GOT3 (cell line): ENCODE results near the gene LIFR.
"Not testable (repeated sequence)": the region's sequence is repeated elsewhere in the genome, so short reads cannot be mapped to it uniquely, and the experiment has no call there.

Experiments used
- DNase-seq: peaks from one replicate; lab custom pipeline; 2025; ENCODE audit warnings: mixed read lengths; lab: John Stamatoyannopoulos, UW

LIFR gene

GRCh38 chr5:38516649-38517048 lies 39.8 kb downstream of the LIFR start:
- not testable (repeated sequence) for DNase-seq

DNA sequence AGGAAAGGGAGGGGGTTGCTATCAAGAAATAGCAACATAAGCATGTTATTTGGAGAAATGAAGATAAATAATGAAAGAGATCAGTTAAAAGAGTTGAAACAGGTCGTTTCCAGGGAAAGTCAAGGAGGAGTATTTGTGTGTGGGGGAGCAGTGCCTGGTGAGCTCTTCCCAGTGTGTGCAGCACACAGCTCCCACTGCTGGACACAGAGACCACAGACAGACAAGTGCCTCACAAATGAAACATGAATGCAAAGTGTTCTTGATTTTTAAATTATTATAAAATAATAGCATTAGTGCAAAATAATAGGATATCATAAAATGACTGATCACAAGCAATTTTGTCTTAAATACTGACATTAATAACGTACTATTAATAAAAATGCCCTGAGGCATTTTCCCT lies 40.8 kb downstream of the LIFR start:
- no peak for DNase-seq

GRCh38 chr5:38515092-38515491 lies 41.4 kb downstream of the LIFR start:
- no peak for DNase-seq

DNA sequence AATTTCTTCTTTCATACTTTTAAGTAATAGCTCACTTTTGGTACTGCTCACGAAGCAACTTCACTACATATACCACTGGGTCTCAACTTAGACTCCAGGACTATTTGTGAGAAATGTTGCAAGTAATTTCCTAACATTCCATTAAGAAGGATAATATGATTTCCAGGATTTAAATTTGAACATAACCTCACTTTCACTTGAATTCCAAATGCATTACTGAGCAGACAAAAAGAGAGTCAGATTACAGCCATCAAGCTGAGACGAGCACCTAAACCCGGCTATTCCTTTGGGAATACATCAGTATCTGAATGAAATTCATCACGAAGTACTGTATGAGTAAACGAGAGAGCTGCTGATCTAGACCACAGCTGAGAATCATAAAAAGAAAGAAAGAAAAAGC lies 47.3 kb downstream of the LIFR start:
- no peak for DNase-seq

DNA sequence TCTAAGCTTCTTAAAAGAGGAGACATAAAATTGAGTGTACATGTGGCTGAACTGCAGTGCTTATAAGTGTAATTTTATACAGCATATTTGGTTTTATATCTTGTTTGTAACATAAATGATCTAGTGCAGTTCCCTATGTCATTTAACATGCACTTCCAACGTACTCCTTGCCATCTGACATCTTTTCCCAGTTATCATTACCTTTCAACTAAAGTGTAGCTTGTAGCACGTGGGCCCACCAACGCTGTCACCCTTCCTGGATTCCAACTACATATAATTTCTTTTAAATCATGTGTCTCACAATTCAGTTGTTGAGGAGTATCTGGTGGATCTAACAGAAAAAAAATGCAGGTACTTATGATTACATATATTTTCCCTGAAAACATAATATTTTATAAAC lies 50.1 kb downstream of the LIFR start:
- DNase-seq, result no peak

- DNase-seq, result no peak
These were observed 55.7 kb downstream of the LIFR start for GRCh38 chr5:38500573-38501260.

GRCh38 chr5:38497946-38498345 lies 58.5 kb downstream of the LIFR start:
- DNase-seq, result no peak

DNA sequence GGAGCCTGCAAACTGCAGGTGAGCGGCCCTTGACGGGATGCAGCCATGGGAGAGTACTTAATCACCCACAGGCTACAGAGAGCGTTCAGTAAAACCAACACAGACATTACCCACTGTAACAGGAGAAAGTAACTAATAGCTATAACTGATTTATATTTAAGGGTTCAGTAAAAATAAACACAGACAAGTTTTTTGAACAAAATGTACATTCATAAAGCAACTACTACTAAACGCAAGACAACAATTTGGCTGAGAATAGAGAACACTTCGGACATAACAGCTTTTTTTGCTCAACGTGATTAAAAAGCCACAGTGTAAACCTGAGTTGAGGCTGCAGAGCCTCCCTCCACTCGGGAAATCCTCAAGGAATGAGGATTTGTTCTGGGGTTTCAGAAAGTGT lies 61.7 kb downstream of the LIFR start:
- no peak for DNase-seq

GRCh38 chr5:38494175-38494574 lies 62.3 kb downstream of the LIFR start:
- DNase-seq, result no peak

- DNase-seq, result no peak
These were observed 72.5 kb downstream of the LIFR start for GRCh38 chr5:38483805-38484398.

DNA sequence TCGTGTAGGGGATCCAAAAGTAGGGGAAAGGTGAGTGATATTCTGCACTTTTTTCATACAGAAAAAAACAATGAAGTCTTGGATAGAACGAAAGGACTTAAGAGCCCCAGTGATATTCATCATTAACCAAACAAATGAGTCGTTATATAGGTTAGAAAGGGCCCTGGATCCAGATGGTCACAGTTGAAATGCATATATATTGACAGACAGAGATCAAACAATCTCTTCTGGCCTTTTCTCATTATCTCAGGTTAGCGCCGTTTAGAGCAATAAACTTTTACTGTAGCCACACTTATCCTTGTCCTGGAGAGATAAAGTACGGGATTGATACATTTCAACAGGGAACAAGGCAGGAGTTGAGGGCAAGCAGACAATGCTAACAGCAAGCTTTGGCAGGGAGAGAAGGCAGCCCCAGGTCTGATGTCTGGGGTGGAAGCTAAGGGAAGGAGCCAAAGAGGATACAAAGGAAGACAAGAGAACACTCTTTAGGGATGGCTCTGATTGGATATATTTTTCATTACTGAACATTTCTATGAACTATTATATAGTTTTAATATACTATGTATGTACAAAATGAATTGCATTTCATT lies 77.0 kb downstream of the LIFR start:
- DNase-seq, result no peak

- DNase-seq, result no peak
These were observed 77.6 kb downstream of the LIFR start for GRCh38 chr5:38478878-38479277.

DNA sequence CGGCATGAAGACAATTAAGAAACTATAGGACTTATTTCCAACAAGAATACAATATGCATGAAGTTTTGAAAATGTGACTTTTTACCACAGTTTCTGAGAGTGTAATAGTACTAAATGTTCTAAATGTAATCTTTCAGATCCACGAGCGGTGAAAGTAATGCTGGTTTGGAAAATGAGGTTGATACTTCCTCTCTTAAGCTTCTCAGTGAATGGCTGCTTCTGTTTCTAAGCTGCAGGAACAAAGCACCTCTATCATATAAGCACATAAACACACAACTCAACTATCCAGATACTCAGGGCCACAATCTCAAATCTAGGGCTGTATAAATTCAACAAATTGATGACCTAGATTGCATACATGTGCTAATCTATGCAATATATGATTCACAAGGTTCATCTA lies 78.3 kb downstream of the LIFR start:
- no peak for DNase-seq

DNA sequence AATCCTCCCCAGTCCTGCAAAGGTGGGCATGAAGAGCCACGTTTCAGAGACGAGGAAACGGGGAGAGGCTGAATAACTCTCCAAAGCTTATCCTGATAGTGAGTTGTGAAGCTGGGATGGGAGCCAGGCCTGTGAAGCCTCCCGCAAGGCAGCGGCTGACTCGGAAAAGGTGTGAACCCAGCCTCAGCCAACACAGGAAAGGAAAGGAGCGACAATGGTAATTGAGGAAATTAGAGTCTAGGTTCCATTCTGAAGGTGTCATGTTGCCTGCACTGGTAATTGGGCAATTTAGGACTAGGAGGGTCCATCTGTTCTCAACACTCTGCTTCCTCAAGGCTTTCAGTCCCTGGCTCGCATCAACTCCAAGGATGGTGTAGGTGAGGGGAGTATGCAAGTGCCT lies 83.4 kb downstream of the LIFR start:
- DNase-seq, result no peak

GRCh38 chr5:38472541-38472940 lies 83.9 kb downstream of the LIFR start:
- DNase-seq, result no peak

DNA sequence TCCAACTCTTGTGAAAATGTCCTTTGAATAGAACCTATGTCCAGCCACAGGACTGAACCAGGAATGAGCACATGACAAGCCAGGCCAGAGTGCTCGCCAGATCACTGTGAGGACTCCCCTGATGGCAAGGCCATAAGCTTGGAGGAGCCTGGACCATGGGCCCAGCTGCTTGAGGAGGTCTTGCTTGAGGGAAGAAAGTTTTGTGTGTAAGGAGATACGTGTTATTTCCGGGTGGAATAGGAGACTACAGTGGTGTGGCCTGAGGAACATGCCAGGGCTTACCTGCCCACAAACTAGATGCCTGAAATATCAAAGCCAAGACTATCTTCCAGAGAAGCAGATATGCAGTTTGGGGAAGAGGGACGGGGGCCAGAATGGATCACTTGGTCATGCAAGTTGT lies 84.7 kb downstream of the LIFR start:
- DNase-seq, result no peak

- DNase-seq, result no peak
These were observed 86.7 kb downstream of the LIFR start for GRCh38 chr5:38469707-38470267.

- no peak for DNase-seq
These were observed 87.3 kb downstream of the LIFR start for GRCh38 chr5:38468978-38469706.

DNA sequence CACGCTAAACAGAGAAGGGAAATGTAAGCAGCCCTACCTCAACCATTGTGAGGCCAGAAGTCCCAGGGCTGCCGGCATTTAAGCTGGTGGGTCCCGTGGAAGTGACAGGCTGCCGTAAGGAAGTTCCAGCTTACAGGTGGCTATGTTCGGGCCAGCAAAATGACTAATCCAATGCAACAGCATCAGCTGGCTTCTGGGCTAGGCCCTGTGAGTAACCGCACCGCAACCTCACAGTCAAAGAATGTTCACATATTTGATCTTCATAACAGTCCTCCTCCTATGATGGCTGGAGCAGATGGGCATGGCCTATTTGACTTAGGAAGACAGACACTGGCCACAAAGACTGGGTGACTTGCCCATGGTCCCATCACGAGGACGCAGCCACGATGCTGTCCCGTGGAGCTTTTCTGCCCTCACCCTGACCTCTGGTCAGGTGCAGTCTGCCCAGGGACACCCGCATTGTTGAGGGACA lies 88.2 kb downstream of the LIFR start:
- no peak for DNase-seq

DNA sequence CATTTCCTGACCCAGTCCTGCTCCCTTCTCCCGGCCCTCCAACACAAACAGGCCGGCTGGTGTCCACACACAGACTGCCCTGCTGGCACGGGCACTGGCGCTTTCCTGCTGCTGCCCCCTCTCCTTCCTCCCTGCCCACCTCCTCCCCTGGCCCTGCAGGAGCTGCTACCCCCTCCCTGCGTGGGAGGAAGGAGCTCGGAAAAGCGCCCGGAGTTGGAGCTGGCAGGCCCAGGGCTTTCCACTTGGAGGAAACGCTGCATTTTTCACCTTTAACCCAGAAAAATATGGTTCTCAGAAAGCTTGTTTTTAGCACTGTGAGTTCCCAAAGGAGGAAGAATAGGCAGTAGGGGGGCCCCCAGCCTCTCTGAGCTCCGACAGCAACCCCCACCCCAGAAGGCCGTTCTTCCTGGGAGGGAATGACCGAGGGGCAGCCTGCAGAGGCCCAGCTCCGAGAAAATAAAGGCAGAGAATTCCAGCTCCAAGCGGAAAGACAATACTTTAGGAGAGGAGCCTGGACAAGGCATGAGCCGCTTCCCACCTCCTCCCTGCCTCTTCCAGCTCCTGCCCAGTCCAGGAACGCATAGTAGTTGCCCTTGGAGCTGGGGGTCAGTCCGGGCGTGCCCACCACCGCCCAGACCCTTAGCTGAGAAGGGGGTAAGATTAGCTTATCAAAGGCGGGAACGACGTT lies 88.9 kb downstream of the LIFR start:
- no peak for DNase-seq

DNA sequence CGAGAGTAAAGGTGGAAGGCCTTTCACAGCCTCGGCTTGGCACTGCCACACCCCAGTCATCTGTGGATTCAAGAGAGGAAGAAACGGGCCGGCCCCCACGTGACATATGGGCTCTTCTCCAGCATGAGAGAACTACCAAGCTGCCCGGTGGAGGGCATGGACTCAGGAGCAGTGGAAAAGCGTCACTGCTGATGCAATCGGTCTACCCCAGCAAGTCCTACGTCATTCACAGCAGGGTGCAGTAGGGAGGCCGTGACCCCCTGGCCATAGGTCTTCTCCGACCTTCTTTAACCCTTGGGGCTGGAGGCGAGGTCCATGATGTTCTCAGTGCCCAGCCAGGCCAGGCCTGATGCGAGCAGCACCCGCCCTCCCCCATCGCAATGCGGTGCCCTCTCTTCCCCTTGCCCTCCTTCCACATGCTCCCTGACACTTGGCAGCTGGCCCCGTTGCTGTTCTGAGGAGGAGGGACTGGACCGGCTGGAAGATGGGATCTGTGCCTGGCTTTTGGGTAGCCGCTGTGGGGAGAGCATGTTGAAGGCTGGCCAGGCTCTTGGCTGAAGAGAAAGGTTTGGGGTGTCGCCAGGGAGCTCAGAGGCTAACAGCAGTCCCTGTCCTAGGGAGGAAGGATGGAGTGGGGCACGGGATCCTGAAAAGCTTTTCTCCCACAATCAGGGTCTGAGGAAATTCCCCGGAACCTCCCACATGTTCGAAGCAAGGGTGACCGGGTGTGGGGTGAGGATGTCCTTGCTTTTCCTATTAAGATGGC lies 89.8 kb downstream of the LIFR start:
- no peak for DNase-seq
